ENCODE results near the gene PDE2A. TPM values are rescaled to one million over a fixed set of nuclear protein-coding genes. Genes with fewer than 3 reads are reported as not detected.

Gene PDE2A
- total and polyA plus RNA-seq, 2 donors (not counting 3 experiments of a cell fraction or from before 2014, with no cell fraction given) = 14.8 to 16.8 TPM

DNA sequence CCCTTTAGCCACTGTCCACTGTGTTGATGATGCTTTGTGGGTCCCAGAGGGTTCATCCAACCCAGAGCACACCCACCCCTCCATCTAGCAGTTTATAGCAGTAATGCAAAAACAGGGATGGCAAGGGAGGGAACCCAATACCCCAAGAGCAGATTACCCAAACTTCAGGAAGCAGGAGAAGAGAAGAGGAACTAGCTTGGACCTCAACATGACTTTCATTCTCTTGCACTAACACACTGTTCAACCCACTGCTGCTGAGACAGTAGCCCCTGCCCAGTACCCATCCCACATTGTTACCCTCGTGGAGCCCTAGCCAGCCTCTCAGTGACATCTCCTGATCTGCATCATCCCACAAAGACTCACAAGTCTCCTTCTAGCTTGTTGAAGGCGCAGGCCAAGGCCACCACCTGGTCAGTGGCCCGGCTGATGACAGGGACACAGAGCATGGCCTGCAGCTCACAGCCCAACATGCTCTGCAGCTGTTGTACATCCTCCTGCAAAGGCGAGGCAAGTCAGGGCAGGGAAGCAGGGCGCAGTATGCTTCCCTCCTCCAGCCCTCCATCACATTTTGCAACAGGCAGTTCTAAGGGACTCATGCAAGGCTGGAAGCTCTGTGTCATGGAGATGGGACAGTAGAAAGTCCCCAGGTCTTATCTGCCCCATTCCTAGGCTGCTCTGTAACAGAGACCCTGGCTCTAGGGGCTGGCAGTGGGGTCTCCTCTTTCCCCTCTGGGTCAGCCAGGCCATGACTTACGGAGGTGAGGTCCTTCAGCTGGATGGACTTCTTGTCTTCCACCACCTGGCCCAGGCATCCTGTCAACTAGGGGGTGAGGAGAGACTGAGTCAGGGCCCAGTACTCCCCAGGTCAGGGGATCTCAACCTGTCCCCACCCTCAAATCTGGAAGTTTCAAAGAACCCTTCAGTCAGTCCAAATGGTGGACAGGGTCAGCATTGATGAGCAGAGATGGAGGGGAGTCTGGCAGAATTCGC lies 85.5 kb downstream of the PDE2A start:
- Histone ChIP-seq H3K27me3 (ENCODE audit: control insufficient read depth in 2 of 2, insufficient read depth in 2 of 2, low read length in 2 of 2) (peaks cover 9 to 15% of the 10 kb centered on the region in 2 experiments), H3K79me2 (ENCODE audit: control insufficient read depth, insufficient read depth, low read length) (no peaks in the 10 kb centered on the region), H3K27ac (ENCODE audit: insufficient read depth, low read depth, low read length) (no peak overlapping the region), H4K20me1 (replicated peaks; ENCODE audit: control insufficient read depth, extremely low read depth, insufficient read depth, low read length) (no peaks in the 10 kb centered on the region), H3K9me1 (replicated peaks; ENCODE audit: control insufficient read depth, extremely low read depth, insufficient read depth, low read length) (no peaks in the 10 kb centered on the region), H3K9me3 (replicated peaks; ENCODE audit: control insufficient read depth, insufficient read depth, low read length) (no peaks in the 10 kb centered on the region), H3K9ac (replicated peaks; ENCODE audit: extremely low read depth, insufficient read depth, low read length) (no peak overlapping the region), H3K4me1 (ENCODE audit: control insufficient read depth, extremely low read depth, insufficient read depth, low read length) (no peaks in the 10 kb centered on the region), H3K4me3 (replicated peaks in 1 of 3; ENCODE audit: insufficient read depth in 1 of 3, low read depth in 1 of 3, low read length in 3 of 3) (no peak overlapping the region), H2AFZ (ENCODE audit: low read depth, low read length) (no peak overlapping the region), H3K36me3 (ENCODE audit: control insufficient read depth in 2 of 2, extremely low read depth in 1 of 2, insufficient read depth in 2 of 2, low read length in 2 of 2) (no peaks in the 10 kb centered on the region), H3K4me2 (ENCODE audit: insufficient read depth, low read length) (no peak overlapping the region)
- CTCF ChIA-PET = interaction anchor here (0.9 to 10.6 kb wide), 8 partner anchors 9 to 117 kb away, joined by 3 to 339 read pairs (median 10); no protein-coding TSS in a partner anchor
- POLR2A ChIA-PET = no interaction called here
- dilution Hi-C loops (cut with MboI; ENCODE audit: extremely low pct_ligation_motif_present, low sequenced_read_pairs) = no loop called here
- BruUV-seq (replicated peaks) = no TSS peak
- FAIRE-seq (no peak), DNase-seq (ENCODE audit: low read depth, low spot score) (no peak)
- intact Hi-C loops (cut with micrococcal nuclease) = loop anchor here (1.0 to 5.0 kb wide), 2 partner anchors 95 to 204 kb away; partner anchors contain the start of gene STARD10
- TF ChIP-seq, protein P1, sequence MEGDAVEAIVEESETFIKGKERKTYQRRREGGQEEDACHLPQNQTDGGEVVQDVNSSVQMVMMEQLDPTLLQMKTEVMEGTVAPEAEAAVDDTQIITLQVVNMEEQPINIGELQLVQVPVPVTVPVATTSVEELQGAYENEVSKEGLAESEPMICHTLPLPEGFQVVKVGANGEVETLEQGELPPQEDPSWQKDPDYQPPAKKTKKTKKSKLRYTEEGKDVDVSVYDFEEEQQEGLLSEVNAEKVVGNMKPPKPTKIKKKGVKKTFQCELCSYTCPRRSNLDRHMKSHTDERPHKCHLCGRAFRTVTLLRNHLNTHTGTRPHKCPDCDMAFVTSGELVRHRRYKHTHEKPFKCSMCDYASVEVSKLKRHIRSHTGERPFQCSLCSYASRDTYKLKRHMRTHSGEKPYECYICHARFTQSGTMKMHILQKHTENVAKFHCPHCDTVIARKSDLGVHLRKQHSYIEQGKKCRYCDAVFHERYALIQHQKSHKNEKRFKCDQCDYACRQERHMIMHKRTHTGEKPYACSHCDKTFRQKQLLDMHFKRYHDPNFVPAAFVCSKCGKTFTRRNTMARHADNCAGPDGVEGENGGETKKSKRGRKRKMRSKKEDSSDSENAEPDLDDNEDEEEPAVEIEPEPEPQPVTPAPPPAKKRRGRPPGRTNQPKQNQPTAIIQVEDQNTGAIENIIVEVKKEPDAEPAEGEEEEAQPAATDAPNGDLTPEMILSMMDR (IDR thresholded peaks at IDR 0.05; ENCODE audit: extremely low read depth in 1 of 2, insufficient read depth in 1 of 2, low read depth in 1 of 2, low read length in 2 of 2) = no peak
- no peak for TF ChIP-seq POLR2A (IDR thresholded peaks at IDR 0.05; ENCODE audit: low read depth, low read length)
- no peak for TF ChIP-seq GATA2 (IDR thresholded peaks at IDR 0.05; ENCODE audit: insufficient read depth, insufficient read length, low read depth, low read length)
- no peak for TF ChIP-seq JUN (IDR thresholded peaks at IDR 0.05; ENCODE audit: borderline replicate concordance, insufficient read depth, insufficient read length, low read depth)
- no peak for TF ChIP-seq FOS (IDR thresholded peaks at IDR 0.05; ENCODE audit: borderline replicate concordance, insufficient read depth, low read length)
- no peak for TF ChIP-seq MYC (IDR thresholded peaks at IDR 0.05; ENCODE audit: low read depth, low read length)
- TF ChIP-seq, protein P2, sequence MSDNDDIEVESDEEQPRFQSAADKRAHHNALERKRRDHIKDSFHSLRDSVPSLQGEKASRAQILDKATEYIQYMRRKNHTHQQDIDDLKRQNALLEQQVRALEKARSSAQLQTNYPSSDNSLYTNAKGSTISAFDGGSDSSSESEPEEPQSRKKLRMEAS (IDR thresholded peaks at IDR 0.05; ENCODE audit: insufficient read depth, insufficient read length) = no peak
- TF ChIP-seq EZH2 (IDR thresholded peaks at IDR 0.05; ENCODE audit: borderline replicate concordance, low read depth, low read length, severe bottlenecking) = no peak
- no peak for TF ChIP-seq POLR2AphosphoS5 (IDR thresholded peaks at IDR 0.05; ENCODE audit: insufficient read depth, low read depth, low read length)

Data from endothelial cell of umbilical vein (primary cell).